ENCODE measurements around the gene UNC5CL.
"Not testable (repeated sequence)": the region's sequence is repeated elsewhere in the genome, so short reads cannot be mapped to it uniquely, and the experiment has no call there.

UNC5CL gene

GRCh38 chr6:41011673-41012072, 27.3 kb downstream of the UNC5CL start:
- Histone ChIP-seq H3K36me3 (ENCODE audit: control insufficient read depth in 5 of 5, insufficient read depth in 5 of 5, low read length in 5 of 5) (no peaks in the 10 kb centered on the region), H3K27ac (ENCODE audit: low read depth, low read length) (no peak overlapping the region), H3K9ac (ENCODE audit: low read length in 5 of 5) (no peak overlapping the region)

GRCh38 chr6:41009669-41010068, 29.4 kb downstream of the UNC5CL start:
- Histone ChIP-seq H3K27me3 (ENCODE audit: control insufficient read depth in 5 of 5, insufficient read depth in 4 of 5, low read length in 5 of 5) (peaks cover 0 to 3% (median 0%) of the 10 kb centered on the region in 5 donors), H3K27ac (ENCODE audit: low read depth, low read length) (no peak overlapping the region), H3K4me1 (ENCODE audit: control insufficient read depth in 5 of 5, insufficient read depth in 5 of 5, low read length in 5 of 5) (no peaks in the 10 kb centered on the region), H3K36me3 (ENCODE audit: control insufficient read depth in 5 of 5, insufficient read depth in 5 of 5, low read length in 5 of 5) (no peaks in the 10 kb centered on the region), H3K9ac (ENCODE audit: low read length in 5 of 5) (no peak overlapping the region), H3K4me3 (ENCODE audit: low read depth in 1 of 5, low read length in 5 of 5) (no peak overlapping the region), H3K9me3 (ENCODE audit: control insufficient read depth in 5 of 5, low read length in 5 of 5) (no peaks in the 10 kb centered on the region)

More at GRCh38 chr6:41011673-41012072, 27.3 kb downstream of the UNC5CL start:
- H3K27me3 ChIP-seq (ENCODE audit: control insufficient read depth in 5 of 5, insufficient read depth in 4 of 5, low read length in 5 of 5), result peaks cover 0 to 3% (median 0%) of the 10 kb centered on the region in 5 donors
- H3K9me3 ChIP-seq (ENCODE audit: control insufficient read depth in 5 of 5, low read length in 5 of 5), result no peaks in the 10 kb centered on the region
- H3K4me1 ChIP-seq (ENCODE audit: control insufficient read depth in 5 of 5, insufficient read depth in 5 of 5, low read length in 5 of 5), result no peaks in the 10 kb centered on the region
- H3K4me3 ChIP-seq (ENCODE audit: low read depth in 1 of 5, low read length in 5 of 5), result no peak overlapping the region

- peaks cover 0 to 16% (median 0%) of the 10 kb centered on the region in 5 donors for H3K27me3 ChIP-seq (ENCODE audit: control insufficient read depth in 5 of 5, insufficient read depth in 4 of 5, low read length in 5 of 5)
- no peaks in the 10 kb centered on the region for H3K36me3 ChIP-seq (ENCODE audit: control insufficient read depth in 5 of 5, insufficient read depth in 5 of 5, low read length in 5 of 5)
- H3K4me1 ChIP-seq (ENCODE audit: control insufficient read depth in 5 of 5, insufficient read depth in 5 of 5, low read length in 5 of 5), result no peaks in the 10 kb centered on the region
- no peak overlapping the region for H3K4me3 ChIP-seq (ENCODE audit: low read depth in 1 of 5, low read length in 5 of 5)
- H3K9me3 ChIP-seq (ENCODE audit: control insufficient read depth in 5 of 5, low read length in 5 of 5), result no peaks in the 10 kb centered on the region
- H3K27ac ChIP-seq (ENCODE audit: low read depth, low read length), result no peak overlapping the region
- no peak overlapping the region for H3K9ac ChIP-seq (ENCODE audit: low read length in 5 of 5)
Observed at GRCh38 chr6:41008011-41008410, 31.0 kb downstream of the UNC5CL start.

- H3K9me3 ChIP-seq (ENCODE audit: control insufficient read depth in 5 of 5, low read length in 5 of 5); H3K36me3 ChIP-seq (ENCODE audit: control insufficient read depth in 5 of 5, insufficient read depth in 5 of 5, low read length in 5 of 5); H3K27ac ChIP-seq (ENCODE audit: low read depth, low read length); H3K4me1 ChIP-seq (ENCODE audit: control insufficient read depth in 5 of 5, insufficient read depth in 5 of 5, low read length in 5 of 5); H3K9ac ChIP-seq (ENCODE audit: low read length in 5 of 5); H3K4me3 ChIP-seq (ENCODE audit: low read depth in 1 of 5, low read length in 5 of 5): not testable (repeated sequence)
- H3K27me3 ChIP-seq (ENCODE audit: control insufficient read depth in 5 of 5, insufficient read depth in 4 of 5, low read length in 5 of 5), result peaks cover 0 to 18% (median 0%) of the 10 kb centered on the region in 5 donors
Observed at GRCh38 chr6:41006980-41007379, 32.0 kb downstream of the UNC5CL start.

GRCh38 chr6:41006217-41006616, 32.8 kb downstream of the UNC5CL start:
- H3K27me3 ChIP-seq (ENCODE audit: control insufficient read depth in 5 of 5, insufficient read depth in 4 of 5, low read length in 5 of 5), result peaks cover 0 to 18% (median 0%) of the 10 kb centered on the region in 5 donors
- not testable (repeated sequence) for H3K36me3 ChIP-seq (ENCODE audit: control insufficient read depth in 5 of 5, insufficient read depth in 5 of 5, low read length in 5 of 5); H3K4me3 ChIP-seq (ENCODE audit: low read depth in 1 of 5, low read length in 5 of 5); H3K9ac ChIP-seq (ENCODE audit: low read length in 5 of 5); H3K4me1 ChIP-seq (ENCODE audit: control insufficient read depth in 5 of 5, insufficient read depth in 5 of 5, low read length in 5 of 5); H3K27ac ChIP-seq (ENCODE audit: low read depth, low read length); H3K9me3 ChIP-seq (ENCODE audit: control insufficient read depth in 5 of 5, low read length in 5 of 5)

GRCh38 chr6:41002168-41002567, 36.9 kb downstream of the UNC5CL start:
- H3K4me1 ChIP-seq (ENCODE audit: control insufficient read depth in 5 of 5, insufficient read depth in 5 of 5, low read length in 5 of 5), result peaks cover 0 to 4% (median 0%) of the 10 kb centered on the region in 5 donors
- H3K27me3 ChIP-seq (ENCODE audit: control insufficient read depth in 5 of 5, insufficient read depth in 4 of 5, low read length in 5 of 5), result peaks cover 0 to 16% (median 0%) of the 10 kb centered on the region in 5 donors
- no peak overlapping the region for H3K9ac ChIP-seq (ENCODE audit: low read length in 5 of 5)
- no peaks in the 10 kb centered on the region for H3K9me3 ChIP-seq (ENCODE audit: control insufficient read depth in 5 of 5, low read length in 5 of 5)
- no peak overlapping the region for H3K4me3 ChIP-seq (ENCODE audit: low read depth in 1 of 5, low read length in 5 of 5)
- no peaks in the 10 kb centered on the region for H3K36me3 ChIP-seq (ENCODE audit: control insufficient read depth in 5 of 5, insufficient read depth in 5 of 5, low read length in 5 of 5)
- H3K27ac ChIP-seq (ENCODE audit: low read depth, low read length), result no peak overlapping the region

- peaks cover 0 to 10% (median 0%) of the 10 kb centered on the region in 5 donors for H3K4me1 ChIP-seq (ENCODE audit: control insufficient read depth in 5 of 5, insufficient read depth in 5 of 5, low read length in 5 of 5)
- H3K27me3 ChIP-seq (ENCODE audit: control insufficient read depth in 5 of 5, insufficient read depth in 4 of 5, low read length in 5 of 5), result peaks cover 0 to 16% (median 2%) of the 10 kb centered on the region in 5 donors
- H3K9me3 ChIP-seq (ENCODE audit: control insufficient read depth in 5 of 5, low read length in 5 of 5), result no peaks in the 10 kb centered on the region
- H3K36me3 ChIP-seq (ENCODE audit: control insufficient read depth in 5 of 5, insufficient read depth in 5 of 5, low read length in 5 of 5), result no peaks in the 10 kb centered on the region
- H3K9ac ChIP-seq (ENCODE audit: low read length in 5 of 5), result no peak overlapping the region
- H3K27ac ChIP-seq (ENCODE audit: low read depth, low read length), result no peak overlapping the region
- H3K4me3 ChIP-seq (ENCODE audit: low read depth in 1 of 5, low read length in 5 of 5), result no peak overlapping the region
Observed at GRCh38 chr6:41000248-41000647, 38.8 kb downstream of the UNC5CL start.

- Histone ChIP-seq H3K27ac (ENCODE audit: low read depth, low read length) (no peak overlapping the region), H3K4me3 (ENCODE audit: low read depth in 1 of 5, low read length in 5 of 5) (no peak overlapping the region), H3K4me1 (ENCODE audit: control insufficient read depth in 5 of 5, insufficient read depth in 5 of 5, low read length in 5 of 5) (peaks cover 0 to 10% (median 0%) of the 10 kb centered on the region in 5 donors)
Observed at GRCh38 chr6:40999569-40999968, 39.5 kb downstream of the UNC5CL start.

GRCh38 chr6:40998661-40999060, 40.4 kb downstream of the UNC5CL start:
- H3K27me3 ChIP-seq (ENCODE audit: control insufficient read depth in 5 of 5, insufficient read depth in 4 of 5, low read length in 5 of 5), result peaks cover 0 to 11% (median 2%) of the 10 kb centered on the region in 5 donors
- no peak overlapping the region for H3K27ac ChIP-seq (ENCODE audit: low read depth, low read length)
- no peaks in the 10 kb centered on the region for H3K36me3 ChIP-seq (ENCODE audit: control insufficient read depth in 5 of 5, insufficient read depth in 5 of 5, low read length in 5 of 5)
- no peak overlapping the region for H3K4me3 ChIP-seq (ENCODE audit: low read depth in 1 of 5, low read length in 5 of 5)
- H3K4me1 ChIP-seq (ENCODE audit: control insufficient read depth in 5 of 5, insufficient read depth in 5 of 5, low read length in 5 of 5), result peaks cover 0 to 10% (median 0%) of the 10 kb centered on the region in 5 donors
- no peak overlapping the region for H3K9ac ChIP-seq (ENCODE audit: low read length in 5 of 5)
- no peaks in the 10 kb centered on the region for H3K9me3 ChIP-seq (ENCODE audit: control insufficient read depth in 5 of 5, low read length in 5 of 5)

More at GRCh38 chr6:40999569-40999968, 39.5 kb downstream of the UNC5CL start:
- no peaks in the 10 kb centered on the region for H3K9me3 ChIP-seq (ENCODE audit: control insufficient read depth in 5 of 5, low read length in 5 of 5)
- H3K9ac ChIP-seq (ENCODE audit: low read length in 5 of 5), result no peak overlapping the region
- no peaks in the 10 kb centered on the region for H3K36me3 ChIP-seq (ENCODE audit: control insufficient read depth in 5 of 5, insufficient read depth in 5 of 5, low read length in 5 of 5)
- peaks cover 0 to 14% (median 2%) of the 10 kb centered on the region in 5 donors for H3K27me3 ChIP-seq (ENCODE audit: control insufficient read depth in 5 of 5, insufficient read depth in 4 of 5, low read length in 5 of 5)

- Histone ChIP-seq H3K27ac (ENCODE audit: low read depth, low read length) (no peak overlapping the region), H3K4me3 (ENCODE audit: low read depth in 1 of 5, low read length in 5 of 5) (no peak overlapping the region)
Observed at GRCh38 chr6:40997234-40997957, 41.6 kb downstream of the UNC5CL start.

More at GRCh38 chr6:40997234-40997957, 41.6 kb downstream of the UNC5CL start:
- H3K27me3 ChIP-seq (ENCODE audit: control insufficient read depth in 5 of 5, insufficient read depth in 4 of 5, low read length in 5 of 5), result peaks cover 0 to 7% (median 2%) of the 10 kb centered on the region in 5 donors
- H3K9ac ChIP-seq (ENCODE audit: low read length in 5 of 5), result no peak overlapping the region
- no peaks in the 10 kb centered on the region for H3K36me3 ChIP-seq (ENCODE audit: control insufficient read depth in 5 of 5, insufficient read depth in 5 of 5, low read length in 5 of 5)
- no peaks in the 10 kb centered on the region for H3K9me3 ChIP-seq (ENCODE audit: control insufficient read depth in 5 of 5, low read length in 5 of 5)
- peaks cover 0 to 10% (median 0%) of the 10 kb centered on the region in 5 donors for H3K4me1 ChIP-seq (ENCODE audit: control insufficient read depth in 5 of 5, insufficient read depth in 5 of 5, low read length in 5 of 5)

Measured in subcutaneous abdominal adipose tissue (tissue), 5 donors.